Astrocyte (in vitro differentiated cells and primary cell): ENCODE measurements around the gene TEX52. TPM values are rescaled to one million over a fixed set of nuclear protein-coding genes. Genes with fewer than 3 reads are reported as not detected.

Source experiments
- DNase-seq: peaks from one replicate; pipeline ENCODE4 v3.0.0-alpha.2; 2010; ENCODE audit warnings: low read depth
- FAIRE-seq: peaks from 2 replicates; lab custom pipeline; 2011; peaks lifted over from hg19 to GRCh38; lab: Jason Lieb, UNC
- H2AFZ ChIP-seq: 2 replicates; pipeline ENCODE4 v1.6.0; 2012; ENCODE audit warnings: low read depth, low read length, inconsistent platforms
- H3K27ac ChIP-seq: 2 replicates; pipeline ENCODE4 v1.5.1; 2011; ENCODE audit warnings: low read depth, low read length, inconsistent platforms
- H3K27me3 ChIP-seq: 2 replicates; pipeline ENCODE4 v1.6.0; 2011; ENCODE audit warnings: low read length, inconsistent platforms; ENCODE audit not compliant: insufficient read depth
- H3K36me3 ChIP-seq: 2 replicates; pipeline ENCODE4 v1.5.1; 2011; ENCODE audit warnings: low read length, inconsistent platforms; ENCODE audit not compliant: insufficient read depth
- H3K4me1 ChIP-seq: 2 replicates; pipeline ENCODE4 v1.5.1; 2011; ENCODE audit warnings: low read length, inconsistent platforms; ENCODE audit not compliant: insufficient read depth
- H3K4me2 ChIP-seq: 2 replicates; pipeline ENCODE4 v1.6.0; 2012; ENCODE audit warnings: low read length, inconsistent platforms
- H3K4me3 ChIP-seq: 2 replicates; pipeline ENCODE4 v1.5.1; 2011; ENCODE audit warnings: low read depth, mild to moderate bottlenecking, low read length, inconsistent platforms; ENCODE audit not compliant: insufficient read depth
- H3K79me2 ChIP-seq: 2 replicates; pipeline ENCODE4 v1.6.0; 2012; ENCODE audit warnings: mild to moderate bottlenecking, low read length, inconsistent platforms; ENCODE audit not compliant: insufficient read depth
- H3K9ac ChIP-seq: 2 replicates; pipeline ENCODE4 v1.6.0; 2012; ENCODE audit warnings: mild to moderate bottlenecking, low read length, inconsistent platforms
- H3K9me3 ChIP-seq: 2 replicates; pipeline ENCODE4 v1.5.1; 2012; ENCODE audit warnings: low read depth, mild to moderate bottlenecking, low read length, inconsistent platforms; ENCODE audit not compliant: insufficient read depth
- H4K20me1 ChIP-seq: 2 replicates; pipeline ENCODE4 v1.6.0; 2012; ENCODE audit warnings: low read length, inconsistent platforms; ENCODE audit not compliant: insufficient read depth
- H3K27ac Mint-ChIP-seq: one replicate; pipeline ENCODE4 v1.8.0; 2021; ENCODE audit warnings: mild to moderate bottlenecking, mixed read lengths; ENCODE audit not compliant: unreplicated experiment
- H3K27me3 Mint-ChIP-seq: one replicate; pipeline ENCODE4 v1.8.0; 2021; ENCODE audit warnings: low read depth, mixed read lengths; ENCODE audit not compliant: unreplicated experiment
- H3K36me3 Mint-ChIP-seq: one replicate; pipeline ENCODE4 v1.8.0; 2021; ENCODE audit warnings: low read depth, mixed read lengths; ENCODE audit not compliant: unreplicated experiment
- H3K4me1 Mint-ChIP-seq: one replicate; pipeline ENCODE4 v1.8.0; 2021; ENCODE audit warnings: low read depth, mixed read lengths; ENCODE audit not compliant: unreplicated experiment
- H3K4me3 Mint-ChIP-seq: one replicate; pipeline ENCODE4 v1.8.0; 2021; ENCODE audit warnings: mild to moderate bottlenecking, moderate library complexity, mixed read lengths; ENCODE audit not compliant: unreplicated experiment
- H3K9me3 Mint-ChIP-seq: one replicate; pipeline ENCODE4 v1.8.0; 2021; ENCODE audit warnings: mild to moderate bottlenecking, mixed read lengths; ENCODE audit not compliant: unreplicated experiment
- CTCF ChIP-seq: IDR thresholded peaks from 2 replicates; pipeline ENCODE4 v1.5.1; 2011; ENCODE audit warnings: low read depth, mild to moderate bottlenecking, inconsistent platforms, low read length, moderate library complexity; ENCODE audit not compliant: insufficient read depth
- EZH2 ChIP-seq: IDR thresholded peaks from 2 replicates; pipeline ENCODE4 v1.6.1; 2012; ENCODE audit warnings: mild to moderate bottlenecking, low read length, inconsistent platforms; ENCODE audit not compliant: insufficient read depth
- total RNA-seq: library from RNA; stranded (reverse); gene quantifications from 2 replicates; pipeline ENCODE4 v1.2.1, GENCODE V29; 2021

The TEX52 gene
- total RNA-seq, 1 donor from 2014 or later = not detected

DNA sequence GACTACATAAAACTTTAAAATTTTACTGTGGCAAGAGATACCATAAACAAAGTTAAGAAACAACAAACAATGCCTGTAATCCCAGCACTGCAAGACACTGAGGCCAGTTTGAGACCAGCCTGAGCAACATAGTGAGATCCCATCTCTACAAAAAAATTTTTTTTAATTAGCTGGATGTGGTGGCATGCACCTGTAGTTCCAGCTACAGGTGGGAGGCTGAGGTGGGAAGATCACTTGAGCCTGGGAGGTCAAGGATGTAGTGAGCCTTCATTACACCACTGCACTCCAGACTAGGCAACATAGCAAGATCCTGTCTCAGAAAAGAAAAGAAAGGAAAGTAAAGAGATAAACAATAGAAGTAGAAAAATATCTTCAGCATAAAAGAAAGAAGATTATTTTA lies 3.3 kb upstream of the TEX52 start:
- H4K20me1 ChIP-seq = no peaks in the 10 kb centered on the region
- no peak overlapping the region for H2AFZ ChIP-seq
- no peak overlapping the region for H3K9ac ChIP-seq
- no peaks in the 10 kb centered on the region for H3K4me1 ChIP-seq
- no peak for TF ChIP-seq CTCF
- no peak for TF ChIP-seq EZH2
- Mint-ChIP-seq H3K36me3 (peaks cover 4% of the 10 kb centered on the region), H3K9me3 (no peaks in the 10 kb centered on the region), H3K27ac (no peak overlapping the region), H3K4me1 (peaks cover 2% of the 10 kb centered on the region), H3K4me3 (no peak overlapping the region), H3K27me3 (peaks cover 2% of the 10 kb centered on the region)
- H3K9me3 ChIP-seq = no peaks in the 10 kb centered on the region
- H3K4me2 ChIP-seq = no peak overlapping the region
- DNase-seq (no peak), FAIRE-seq (no peak)
- H3K27me3 ChIP-seq = no peaks in the 10 kb centered on the region
- H3K27ac ChIP-seq = no peak overlapping the region
- H3K4me3 ChIP-seq = no peak overlapping the region
- H3K36me3 ChIP-seq = peaks cover 14% of the 10 kb centered on the region
- no peaks in the 10 kb centered on the region for H3K79me2 ChIP-seq

- TF ChIP-seq CTCF (no peak), EZH2 (no peak)
- H4K20me1 ChIP-seq = no peaks in the 10 kb centered on the region
- no peak overlapping the region for H3K4me3 ChIP-seq
- Mint-ChIP-seq H3K36me3 (peaks cover 4% of the 10 kb centered on the region), H3K27me3 (peaks cover 2% of the 10 kb centered on the region), H3K27ac (peak overlapping the region; percentile 41), H3K4me3 (no peak overlapping the region), H3K4me1 (peaks cover 2% of the 10 kb centered on the region), H3K9me3 (no peaks in the 10 kb centered on the region)
- no peak for FAIRE-seq
- no peaks in the 10 kb centered on the region for H3K79me2 ChIP-seq
- no peak overlapping the region for H3K27ac ChIP-seq
- H2AFZ ChIP-seq = no peak overlapping the region
- H3K4me1 ChIP-seq = no peaks in the 10 kb centered on the region
- no peak overlapping the region for H3K9ac ChIP-seq
- H3K27me3 ChIP-seq = no peaks in the 10 kb centered on the region
- H3K4me2 ChIP-seq = no peak overlapping the region
- H3K9me3 ChIP-seq = no peaks in the 10 kb centered on the region
- DNase-seq = no peak
- peaks cover 14% of the 10 kb centered on the region for H3K36me3 ChIP-seq
Observed at GRCh38 chr12:2858944-2859421, 2.1 kb upstream of the TEX52 start.

DNA sequence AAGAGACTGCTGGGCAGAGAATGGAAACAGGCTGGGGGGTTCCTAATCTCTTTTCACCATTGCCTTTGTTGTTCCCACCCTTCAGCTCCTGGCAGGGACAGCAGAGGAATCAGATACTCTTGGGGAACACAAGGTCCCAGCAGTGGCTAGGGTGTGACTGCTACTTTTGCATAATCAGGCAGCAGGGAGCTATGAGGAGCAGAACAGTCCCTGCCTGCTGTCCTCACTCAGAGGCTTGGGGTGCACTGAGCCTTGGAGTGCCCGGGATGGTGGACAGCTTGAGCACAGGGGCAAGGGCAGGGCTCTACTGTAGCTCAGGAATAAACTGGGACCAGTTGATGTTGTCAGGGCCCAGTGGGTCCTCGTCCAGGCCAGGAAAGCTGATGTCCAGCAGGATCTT lies 1.5 kb upstream of the TEX52 start:
- H3K9me3 ChIP-seq = no peaks in the 10 kb centered on the region
- no peak overlapping the region for H3K4me3 Mint-ChIP-seq
- no peak for FAIRE-seq
- H3K36me3 ChIP-seq = peaks cover 14% of the 10 kb centered on the region
- no peaks in the 10 kb centered on the region for H3K27me3 ChIP-seq
- no peak overlapping the region for H3K4me3 ChIP-seq
- no peaks in the 10 kb centered on the region for H3K79me2 ChIP-seq
- H3K36me3 Mint-ChIP-seq = peaks cover 4% of the 10 kb centered on the region
- H3K9ac ChIP-seq = no peak overlapping the region
- no peak for DNase-seq
- no peaks in the 10 kb centered on the region for H3K9me3 Mint-ChIP-seq
- H3K4me1 ChIP-seq = no peaks in the 10 kb centered on the region
- H3K4me2 ChIP-seq = no peak overlapping the region
- no peak overlapping the region for H2AFZ ChIP-seq
- H3K27me3 Mint-ChIP-seq = peaks cover 2% of the 10 kb centered on the region
- no peak overlapping the region for H3K27ac ChIP-seq
- peaks cover 2% of the 10 kb centered on the region for H3K4me1 Mint-ChIP-seq
- no peak overlapping the region for H3K27ac Mint-ChIP-seq
- TF ChIP-seq EZH2 (no peak), CTCF (no peak)
- no peaks in the 10 kb centered on the region for H4K20me1 ChIP-seq
